ENCODE results near the gene SALL1.

SALL1 gene

DNA sequence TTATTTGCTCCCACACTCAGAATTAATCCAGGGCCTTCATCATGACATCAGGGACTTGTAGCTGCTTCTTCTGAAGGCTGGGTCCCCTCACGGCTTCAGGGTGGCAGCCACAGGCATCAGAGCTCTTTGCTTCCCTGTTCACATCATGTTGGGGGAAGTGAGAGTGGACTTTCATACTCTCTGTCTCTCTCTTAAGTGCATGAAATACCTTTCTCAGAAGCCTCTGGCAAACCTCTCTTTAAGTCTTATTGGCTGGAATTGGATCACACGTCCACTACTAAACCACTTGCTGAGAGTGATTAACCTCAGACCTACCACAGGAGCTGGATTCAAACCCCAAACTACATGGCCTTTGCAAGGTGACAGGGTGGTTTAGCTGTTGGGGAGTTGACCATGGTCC is 17.7 kb upstream of the SALL1 start:
- no peaks in the 10 kb centered on the region for H3K4me1 ChIP-seq (ENCODE audit: insufficient read depth, low read length, poor library complexity, severe bottlenecking)
- no peaks in the 10 kb centered on the region for H4K20me1 ChIP-seq (ENCODE audit: insufficient read depth, low read length, poor library complexity, severe bottlenecking)
- H3K9ac ChIP-seq (ENCODE audit: low read depth, low read length, poor library complexity, severe bottlenecking) = no peak overlapping the region
- H3K36me3 ChIP-seq (ENCODE audit: insufficient read depth, low read length) = no peaks in the 10 kb centered on the region
- TF ChIP-seq, protein P1, sequence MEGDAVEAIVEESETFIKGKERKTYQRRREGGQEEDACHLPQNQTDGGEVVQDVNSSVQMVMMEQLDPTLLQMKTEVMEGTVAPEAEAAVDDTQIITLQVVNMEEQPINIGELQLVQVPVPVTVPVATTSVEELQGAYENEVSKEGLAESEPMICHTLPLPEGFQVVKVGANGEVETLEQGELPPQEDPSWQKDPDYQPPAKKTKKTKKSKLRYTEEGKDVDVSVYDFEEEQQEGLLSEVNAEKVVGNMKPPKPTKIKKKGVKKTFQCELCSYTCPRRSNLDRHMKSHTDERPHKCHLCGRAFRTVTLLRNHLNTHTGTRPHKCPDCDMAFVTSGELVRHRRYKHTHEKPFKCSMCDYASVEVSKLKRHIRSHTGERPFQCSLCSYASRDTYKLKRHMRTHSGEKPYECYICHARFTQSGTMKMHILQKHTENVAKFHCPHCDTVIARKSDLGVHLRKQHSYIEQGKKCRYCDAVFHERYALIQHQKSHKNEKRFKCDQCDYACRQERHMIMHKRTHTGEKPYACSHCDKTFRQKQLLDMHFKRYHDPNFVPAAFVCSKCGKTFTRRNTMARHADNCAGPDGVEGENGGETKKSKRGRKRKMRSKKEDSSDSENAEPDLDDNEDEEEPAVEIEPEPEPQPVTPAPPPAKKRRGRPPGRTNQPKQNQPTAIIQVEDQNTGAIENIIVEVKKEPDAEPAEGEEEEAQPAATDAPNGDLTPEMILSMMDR (conservative IDR thresholded peaks at IDR 0.05; ENCODE audit: low read length) = no peak
- no peak for TF ChIP-seq EZH2phosphoT487 (IDR thresholded peaks at IDR 0.05; ENCODE audit: borderline replicate concordance)
- H3F3A ChIP-seq (ENCODE audit: low read depth) = no peaks in the 10 kb centered on the region
- no peak overlapping the region for H3K4me3 ChIP-seq (ENCODE audit: low read length, poor library complexity, severe bottlenecking)
- no peaks in the 10 kb centered on the region for H3K9me3 ChIP-seq (ENCODE audit: insufficient read depth, low read depth, low read length)
- H3K9me2 ChIP-seq (replicated peaks; ENCODE audit: low read depth, low read length) = no peaks in the 10 kb centered on the region
- H3K27me3 ChIP-seq (ENCODE audit: insufficient read depth, low read length, poor library complexity, severe bottlenecking) = no peaks in the 10 kb centered on the region
- no peak overlapping the region for H3K4me2 ChIP-seq (ENCODE audit: low read depth, low read length, poor library complexity, severe bottlenecking)
- no peaks in the 10 kb centered on the region for H3K79me2 ChIP-seq (ENCODE audit: insufficient read depth, low read length)
- H2AFZ ChIP-seq (ENCODE audit: low read length) = no peak overlapping the region

DNA sequence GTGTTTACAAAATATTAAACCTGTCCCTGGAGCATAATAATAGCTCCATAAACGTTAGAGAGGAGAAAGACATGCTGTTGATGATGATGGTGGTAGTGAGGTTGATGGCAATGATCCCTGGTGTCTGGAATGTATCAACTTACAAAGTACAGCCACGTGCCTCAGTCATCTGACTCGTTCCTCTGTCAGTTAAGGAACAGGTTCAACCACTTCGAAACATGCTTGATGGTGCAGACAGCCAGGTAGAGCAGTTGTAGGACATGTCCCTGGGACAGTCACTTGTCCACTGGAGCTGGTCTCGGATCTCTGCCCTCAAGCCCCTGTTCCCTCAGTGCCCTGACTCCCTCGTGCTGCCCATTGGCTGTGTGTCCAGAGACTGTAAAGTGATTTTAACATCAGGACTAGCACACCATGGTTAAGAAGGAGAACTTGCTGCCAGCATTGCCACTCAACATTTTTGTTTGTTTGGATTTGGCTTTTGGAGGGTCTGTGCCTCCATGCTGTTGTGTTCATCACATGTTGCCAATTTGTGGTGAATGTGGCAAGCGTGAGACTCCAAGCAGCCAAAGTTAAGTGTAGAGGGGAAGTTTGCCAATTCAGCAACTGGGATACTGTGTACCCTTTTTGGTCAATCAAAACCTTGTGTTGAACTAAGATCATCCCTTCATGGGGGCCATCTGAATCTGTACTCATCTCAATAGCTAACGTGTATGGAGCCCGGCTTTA is 16.3 kb upstream of the SALL1 start:
- Histone ChIP-seq H3K4me2 (ENCODE audit: low read depth, low read length, poor library complexity, severe bottlenecking) (no peak overlapping the region), H3K4me1 (ENCODE audit: insufficient read depth, low read length, poor library complexity, severe bottlenecking) (no peaks in the 10 kb centered on the region), H3K79me2 (ENCODE audit: insufficient read depth, low read length) (no peaks in the 10 kb centered on the region), H3K36me3 (ENCODE audit: insufficient read depth, low read length) (no peaks in the 10 kb centered on the region), H3K9me3 (ENCODE audit: insufficient read depth, low read depth, low read length) (no peaks in the 10 kb centered on the region), H4K20me1 (ENCODE audit: insufficient read depth, low read length, poor library complexity, severe bottlenecking) (no peaks in the 10 kb centered on the region), H2AFZ (ENCODE audit: low read length) (no peak overlapping the region), H3K9me2 (replicated peaks; ENCODE audit: low read depth, low read length) (no peaks in the 10 kb centered on the region), H3K27me3 (ENCODE audit: insufficient read depth, low read length, poor library complexity, severe bottlenecking) (no peaks in the 10 kb centered on the region), H3K4me3 (ENCODE audit: low read length, poor library complexity, severe bottlenecking) (no peak overlapping the region), H3F3A (ENCODE audit: low read depth) (no peaks in the 10 kb centered on the region), H3K9ac (ENCODE audit: low read depth, low read length, poor library complexity, severe bottlenecking) (no peak overlapping the region)
- TF ChIP-seq EZH2phosphoT487 (IDR thresholded peaks at IDR 0.05; ENCODE audit: borderline replicate concordance) = no peak
- TF ChIP-seq, protein P1 (conservative IDR thresholded peaks at IDR 0.05; ENCODE audit: low read length) = no peak

DNA sequence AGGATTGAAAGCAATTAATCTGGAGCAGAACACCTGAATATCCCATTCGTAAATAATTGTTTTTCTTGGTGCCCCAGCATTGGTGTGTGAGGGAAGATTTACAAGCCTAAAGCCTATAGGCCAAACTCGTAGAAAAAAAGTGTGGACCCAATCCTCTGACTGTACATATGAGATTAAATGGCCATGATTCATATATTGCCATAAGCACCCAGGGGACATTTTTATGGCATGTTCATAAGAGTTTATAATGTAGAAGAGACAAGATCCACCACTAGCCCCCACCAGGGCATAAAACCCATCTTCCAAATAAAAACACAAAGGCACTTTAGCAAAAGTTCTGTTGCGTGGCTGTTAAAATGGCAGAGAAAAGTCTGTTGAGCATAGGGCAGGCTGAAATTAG is 15.5 kb upstream of the SALL1 start:
- Histone ChIP-seq H3K27me3 (ENCODE audit: insufficient read depth, low read length, poor library complexity, severe bottlenecking) (no peaks in the 10 kb centered on the region), H2AFZ (ENCODE audit: low read length) (no peak overlapping the region), H3K79me2 (ENCODE audit: insufficient read depth, low read length) (no peaks in the 10 kb centered on the region)

More for the DNA sequence above, 15.5 kb upstream of the SALL1 start:
- Histone ChIP-seq H3F3A (ENCODE audit: low read depth) (no peaks in the 10 kb centered on the region), H3K4me3 (ENCODE audit: low read length, poor library complexity, severe bottlenecking) (no peak overlapping the region), H3K36me3 (ENCODE audit: insufficient read depth, low read length) (no peaks in the 10 kb centered on the region), H3K9ac (ENCODE audit: low read depth, low read length, poor library complexity, severe bottlenecking) (no peak overlapping the region), H3K9me3 (ENCODE audit: insufficient read depth, low read depth, low read length) (no peaks in the 10 kb centered on the region), H4K20me1 (ENCODE audit: insufficient read depth, low read length, poor library complexity, severe bottlenecking) (no peaks in the 10 kb centered on the region), H3K9me2 (replicated peaks; ENCODE audit: low read depth, low read length) (no peaks in the 10 kb centered on the region), H3K4me1 (ENCODE audit: insufficient read depth, low read length, poor library complexity, severe bottlenecking) (no peaks in the 10 kb centered on the region), H3K4me2 (ENCODE audit: low read depth, low read length, poor library complexity, severe bottlenecking) (no peak overlapping the region)
- no peak for TF ChIP-seq EZH2phosphoT487 (IDR thresholded peaks at IDR 0.05; ENCODE audit: borderline replicate concordance)
- TF ChIP-seq, protein P1 (conservative IDR thresholded peaks at IDR 0.05; ENCODE audit: low read length) = no peak

Measured in Loucy (cell line).